ENCODE results near the gene DMXL1. TPM values are rescaled to one million over a fixed set of nuclear protein-coding genes. Genes with fewer than 3 reads are reported as not detected.
A peak's percentile ranks its signal among the peaks of the same experiment; 100 is the strongest.

DMXL1 gene
- polyA plus RNA-seq, 1 experiment = 8.5 TPM

DNA sequence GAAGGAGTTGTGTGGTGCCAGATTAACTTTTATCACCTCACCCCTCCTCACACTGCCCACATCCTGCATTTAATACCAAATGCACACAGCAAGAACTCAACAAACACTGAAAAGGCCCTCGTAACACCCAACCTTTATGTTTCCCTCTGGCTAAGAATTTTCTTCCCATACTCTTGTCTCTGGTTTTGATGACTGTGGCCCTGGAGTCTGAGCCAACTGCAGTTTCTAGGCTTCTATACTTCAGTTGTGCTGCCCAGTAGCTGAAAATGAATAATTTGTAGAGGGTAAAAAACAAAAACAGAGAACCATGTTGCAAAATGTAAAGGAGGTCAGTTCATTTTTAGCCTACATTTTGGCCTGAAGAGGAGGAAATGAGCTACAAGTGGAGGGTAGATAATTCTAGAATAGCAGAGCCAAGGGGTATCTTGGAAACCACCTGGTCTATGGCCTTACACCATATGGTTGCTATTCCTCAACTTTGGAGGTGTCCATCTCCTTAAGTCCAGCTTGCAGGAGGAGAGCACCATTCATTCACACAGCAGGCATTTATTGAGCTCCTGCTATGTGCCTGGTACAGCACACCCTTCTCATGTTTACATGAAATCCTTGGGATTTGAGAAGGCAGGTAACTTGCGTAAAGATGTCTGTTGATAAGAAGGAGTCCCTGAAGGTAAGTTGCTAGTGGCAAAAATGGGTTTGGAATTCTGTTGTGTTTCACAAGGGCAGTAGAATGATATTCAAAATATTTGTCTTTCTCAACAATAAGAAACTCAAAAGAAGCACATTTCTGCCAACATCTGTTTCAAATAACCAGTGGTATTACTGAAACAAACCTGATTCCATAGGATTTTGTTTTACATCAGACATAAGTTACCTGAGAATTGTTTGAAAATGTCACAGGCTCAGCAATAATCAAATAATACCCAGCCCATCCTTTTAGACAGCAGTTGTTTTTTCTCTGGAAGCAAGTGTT, 201.2 kb downstream of the DMXL1 start:
- CTCF ChIA-PET = interaction anchor here (0.9 to 1.3 kb wide), 3 partner anchors 109 to 163 kb away, joined by 3 to 4 read pairs (median 3); no protein-coding TSS in a partner anchor

GRCh38 chr5:119273391-119273839, 202.5 kb downstream of the DMXL1 start:
- ChIA-PET POLR2A (no interaction called here), CTCF (interaction anchor here (1.0 to 1.5 kb wide), 4 partner anchors 29 to 162 kb away, joined by 3 to 4 read pairs (median 4); no protein-coding TSS in a partner anchor)
- no peak for DNase-seq (ENCODE audit: low read depth)

More for the DNA sequence above, 201.2 kb downstream of the DMXL1 start:
- no peaks in the 10 kb centered on the region for H3K36me3 ChIP-seq (ENCODE audit: control insufficient read depth, insufficient read depth, low read length)
- no peaks in the 10 kb centered on the region for H3K27me3 ChIP-seq (ENCODE audit: control insufficient read depth, insufficient read depth, low read length)
- DNase-seq (ENCODE audit: low read depth) = no peak
- POLR2A ChIA-PET = no interaction called here
- TF ChIP-seq, protein P1, sequence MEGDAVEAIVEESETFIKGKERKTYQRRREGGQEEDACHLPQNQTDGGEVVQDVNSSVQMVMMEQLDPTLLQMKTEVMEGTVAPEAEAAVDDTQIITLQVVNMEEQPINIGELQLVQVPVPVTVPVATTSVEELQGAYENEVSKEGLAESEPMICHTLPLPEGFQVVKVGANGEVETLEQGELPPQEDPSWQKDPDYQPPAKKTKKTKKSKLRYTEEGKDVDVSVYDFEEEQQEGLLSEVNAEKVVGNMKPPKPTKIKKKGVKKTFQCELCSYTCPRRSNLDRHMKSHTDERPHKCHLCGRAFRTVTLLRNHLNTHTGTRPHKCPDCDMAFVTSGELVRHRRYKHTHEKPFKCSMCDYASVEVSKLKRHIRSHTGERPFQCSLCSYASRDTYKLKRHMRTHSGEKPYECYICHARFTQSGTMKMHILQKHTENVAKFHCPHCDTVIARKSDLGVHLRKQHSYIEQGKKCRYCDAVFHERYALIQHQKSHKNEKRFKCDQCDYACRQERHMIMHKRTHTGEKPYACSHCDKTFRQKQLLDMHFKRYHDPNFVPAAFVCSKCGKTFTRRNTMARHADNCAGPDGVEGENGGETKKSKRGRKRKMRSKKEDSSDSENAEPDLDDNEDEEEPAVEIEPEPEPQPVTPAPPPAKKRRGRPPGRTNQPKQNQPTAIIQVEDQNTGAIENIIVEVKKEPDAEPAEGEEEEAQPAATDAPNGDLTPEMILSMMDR (IDR thresholded peaks at IDR 0.05; ENCODE audit: insufficient read depth, low read depth, low read length) = no peak
- H3K4me3 ChIP-seq (ENCODE audit: low read depth, low read length) = no peak overlapping the region

DNA sequence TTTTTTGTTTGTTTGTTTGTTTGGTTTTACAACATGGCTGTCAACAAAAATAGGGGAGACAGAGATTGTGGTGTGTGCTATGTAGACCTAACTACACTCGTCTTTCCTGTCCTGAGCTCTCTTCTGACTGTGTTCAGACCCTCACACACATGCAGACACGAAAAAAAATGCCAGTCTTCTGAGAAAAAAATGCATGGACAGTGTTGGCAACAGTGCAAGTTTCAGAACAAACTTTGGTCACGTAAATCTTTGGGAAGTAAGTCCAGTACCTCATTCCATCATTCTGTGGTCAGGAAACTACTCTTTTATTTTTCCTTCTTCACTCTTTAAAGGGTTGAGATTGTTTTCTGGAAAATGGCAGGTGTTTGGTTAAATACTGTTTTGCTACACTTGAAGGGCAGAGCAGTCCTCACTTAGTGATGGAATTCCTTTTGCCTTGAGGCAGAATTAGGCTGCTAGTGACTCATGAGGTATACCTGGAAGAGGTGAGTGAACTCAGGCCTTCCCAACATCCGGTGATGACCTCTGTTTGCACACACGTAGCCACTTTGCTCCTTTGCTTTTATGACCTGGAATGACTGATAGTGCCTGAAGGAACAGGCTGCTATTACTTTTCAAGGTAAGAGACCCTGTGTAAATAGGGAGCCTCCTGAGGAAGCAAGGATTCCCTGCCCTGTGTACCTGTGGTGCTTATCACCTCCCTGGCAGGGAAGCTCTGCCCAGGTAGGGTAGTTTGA, 203.3 kb downstream of the DMXL1 start:
- no peak overlapping the region for H3K4me3 ChIP-seq (ENCODE audit: low read depth, low read length)
- CTCF ChIA-PET = interaction anchor here (1.0 to 1.5 kb wide), 3 partner anchors 16 to 61 kb away, joined by 3 to 4 read pairs (median 4); no protein-coding TSS in a partner anchor
- DNase-seq (ENCODE audit: low read depth) = no peak
- TF ChIP-seq, protein P1 (IDR thresholded peaks at IDR 0.05; ENCODE audit: insufficient read depth, low read depth, low read length) = no peak
- POLR2A ChIA-PET = interaction anchor here (0.5 kb wide), 1 partner anchor 13 kb away, joined by 3 read pairs; no protein-coding TSS in a partner anchor
- no peaks in the 10 kb centered on the region for H3K27me3 ChIP-seq (ENCODE audit: control insufficient read depth, insufficient read depth, low read length)
- H3K36me3 ChIP-seq (ENCODE audit: control insufficient read depth, insufficient read depth, low read length) = no peaks in the 10 kb centered on the region

More at GRCh38 chr5:119273391-119273839, 202.5 kb downstream of the DMXL1 start:
- H3K27me3 ChIP-seq (ENCODE audit: control insufficient read depth, insufficient read depth, low read length) = no peaks in the 10 kb centered on the region
- TF ChIP-seq, protein P1 (IDR thresholded peaks at IDR 0.05; ENCODE audit: insufficient read depth, low read depth, low read length) = no peak
- no peak overlapping the region for H3K4me3 ChIP-seq (ENCODE audit: low read depth, low read length)
- no peaks in the 10 kb centered on the region for H3K36me3 ChIP-seq (ENCODE audit: control insufficient read depth, insufficient read depth, low read length)

- H3K27me3 ChIP-seq (ENCODE audit: control insufficient read depth, insufficient read depth, low read length) = no peaks in the 10 kb centered on the region
- no peaks in the 10 kb centered on the region for H3K36me3 ChIP-seq (ENCODE audit: control insufficient read depth, insufficient read depth, low read length)
- TF ChIP-seq, protein P1 (IDR thresholded peaks at IDR 0.05; ENCODE audit: insufficient read depth, low read depth, low read length) = no peak
- H3K4me3 ChIP-seq (ENCODE audit: low read depth, low read length) = no peak overlapping the region
- CTCF ChIA-PET = interaction anchor here (1.1 kb wide), 1 partner anchor 15 kb away, joined by 3 read pairs; no protein-coding TSS in a partner anchor
- POLR2A ChIA-PET = interaction anchor here (0.5 kb wide), 1 partner anchor 12 kb away, joined by 3 read pairs; no protein-coding TSS in a partner anchor
- DNase-seq (ENCODE audit: low read depth) = peak; percentile 37
Measured at GRCh38 chr5:119274767-119275130, 203.9 kb downstream of the DMXL1 start.

Measured in BJ (cell line).